ELR (cell line): Measurements from ENCODE around the gene PRDX2.

Experiments used
- DNase-seq: peaks from one replicate; pipeline ENCODE4 v3.0.0-alpha.2; 2015; ENCODE audit warnings: low read depth

Gene PRDX2

GRCh38 chr19:12752056-12752781 is 49.4 kb downstream of the PRDX2 start:
- DNase-seq, result no peak

GRCh38 chr19:12751635-12752034 is 50.0 kb downstream of the PRDX2 start, which contains the start of gene BEST2:
Gene BEST2, plus strand, starts transcription at chr19:12751791. Its CDS starts 802 bp downstream, at chr19:12752593.
- no peak for DNase-seq

- DNase-seq, result no peak
Observed at GRCh38 chr19:12750851-12751250, 50.7 kb downstream of the PRDX2 start.

- peak; percentile 38 for DNase-seq
Observed at GRCh38 chr19:12749938-12750521, 51.6 kb downstream of the PRDX2 start.

- DNase-seq, result no peak
Observed at GRCh38 chr19:12748489-12748888, 53.1 kb downstream of the PRDX2 start.
